WTC11 (cell line): ENCODE measurements around the gene KCTD21. TPM values are rescaled to one million over a fixed set of nuclear protein-coding genes. Genes with fewer than 3 reads are reported as not detected.

Experiments
- ATAC-seq: fragments of 200-7000 bp; cut with Tn5 transposase; 2 replicates; pipeline ENCODE4 v1.10.0; 2021; ENCODE audit warnings: mild to moderate bottlenecking, moderate library complexity
- CTCF ChIA-PET: fragments of 300-600 bp; sonication (Branson Sonifier 250); formaldehyde crosslinking; loops from one replicate; lab custom pipeline; 2021; ENCODE audit warnings: antibody characterized with exemption; lab: Charles Lee
- POLR2A ChIA-PET: fragments of 350-600 bp; sonication (Branson Sonifier 250); formaldehyde crosslinking; loops from one replicate; lab custom pipeline; 2021; ENCODE audit warnings: antibody characterized with exemption; lab: Charles Lee
- DNase-seq: peaks from one replicate; pipeline ENCODE4 v3.0.0; 2021; ENCODE audit warnings: low spot score
- H3K27ac Mint-ChIP-seq: 2 replicates; pipeline ENCODE4 v1.8.0; 2021; ENCODE audit warnings: mixed read lengths
- H3K27me3 Mint-ChIP-seq: 2 replicates; pipeline ENCODE4 v1.8.0; 2021; ENCODE audit warnings: low read depth, mild to moderate bottlenecking, moderate library complexity, mixed read lengths
- H3K36me3 Mint-ChIP-seq: 2 replicates; pipeline ENCODE4 v1.8.0; 2021; ENCODE audit warnings: mixed read lengths
- H3K4me1 Mint-ChIP-seq: 2 replicates; pipeline ENCODE4 v1.8.0; 2022; ENCODE audit warnings: mixed read lengths
- H3K4me3 Mint-ChIP-seq: 2 replicates; pipeline ENCODE4 v1.8.0; 2021; ENCODE audit warnings: mild to moderate bottlenecking, moderate library complexity, mixed read lengths
- H3K9me3 Mint-ChIP-seq: 2 replicates; pipeline ENCODE4 v1.8.0; 2021; ENCODE audit warnings: mixed read lengths
- FOXP1 ChIP-seq: sonication (generic); formaldehyde crosslinking; IDR thresholded peaks from 2 replicates; pipeline ENCODE4 v1.8.0; 2022; ENCODE audit warnings: missing genetic modification reagents, mild to moderate bottlenecking, moderate library complexity, borderline replicate concordance
- NFATC4 ChIP-seq: fragments of 250-450 bp; sonication (Bioruptor Pico); IDR thresholded peaks from 2 replicates; pipeline ENCODE4 v1.9.0; 2021; ENCODE audit warnings: mild to moderate bottlenecking
- NR1H2 ChIP-seq: sonication (generic); formaldehyde crosslinking; IDR thresholded peaks from 2 replicates; pipeline ENCODE4 v1.9.0; 2021; ENCODE audit warnings: mild to moderate bottlenecking, moderate library complexity, missing genetic modification reagents
- SMAD4 ChIP-seq: sonication (generic); formaldehyde crosslinking; IDR thresholded peaks from 2 replicates; pipeline ENCODE4 v1.8.0; 2022; ENCODE audit warnings: mild to moderate bottlenecking, missing genetic modification reagents
- SP1 ChIP-seq: sonication (generic); formaldehyde crosslinking; conservative IDR thresholded peaks from 2 replicates; pipeline ENCODE4 v1.8.1; 2022; ENCODE audit warnings: missing genetic modification reagents
- TEAD1 ChIP-seq: sonication (generic); formaldehyde crosslinking; IDR thresholded peaks from 2 replicates; pipeline ENCODE4 v1.8.0; 2022; ENCODE audit warnings: mild to moderate bottlenecking, missing genetic modification reagents
- ZBTB21 ChIP-seq: sonication (generic); formaldehyde crosslinking; IDR thresholded peaks from 2 replicates; pipeline ENCODE4 v1.8.1; 2023; ENCODE audit warnings: mild to moderate bottlenecking, missing genetic modification reagents, borderline replicate concordance
- ZNF671 ChIP-seq: fragments of 250-450 bp; sonication (Bioruptor Pico); IDR thresholded peaks from 2 replicates; pipeline ENCODE4 v1.8.0; 2021; ENCODE audit warnings: mild to moderate bottlenecking
- total RNA-seq: library from RNA; stranded (reverse); gene quantifications from 3 replicates; pipeline ENCODE4 v1.2.3, GENCODE V29; 2021
- TF ChIP-seq, protein P1 (sequence below): sonication (generic); formaldehyde crosslinking; IDR thresholded peaks from 2 replicates; pipeline ENCODE4 v1.8.1; 2022; ENCODE audit warnings: low read depth, mild to moderate bottlenecking, moderate library complexity, missing genetic modification reagents, borderline replicate concordance
- TF ChIP-seq, protein P2 (sequence below): sonication (generic); formaldehyde crosslinking; IDR thresholded peaks from 2 replicates; pipeline ENCODE4 v1.8.0; 2023; ENCODE audit warnings: missing genetic modification reagents, mild to moderate bottlenecking, borderline replicate concordance
- TF ChIP-seq, protein P3 (sequence below): sonication (generic); formaldehyde crosslinking; IDR thresholded peaks from 2 replicates; pipeline ENCODE4 v1.8.0; 2023; ENCODE audit warnings: mild to moderate bottlenecking, missing genetic modification reagents
- TF ChIP-seq, protein P4 (sequence below): sonication (generic); formaldehyde crosslinking; IDR thresholded peaks from 2 replicates; pipeline ENCODE4 v1.8.1; 2023; ENCODE audit warnings: mild to moderate bottlenecking, missing genetic modification reagents

Gene KCTD21
- total RNA-seq, 1 experiment from 2014 or later: 2.8 TPM

DNA sequence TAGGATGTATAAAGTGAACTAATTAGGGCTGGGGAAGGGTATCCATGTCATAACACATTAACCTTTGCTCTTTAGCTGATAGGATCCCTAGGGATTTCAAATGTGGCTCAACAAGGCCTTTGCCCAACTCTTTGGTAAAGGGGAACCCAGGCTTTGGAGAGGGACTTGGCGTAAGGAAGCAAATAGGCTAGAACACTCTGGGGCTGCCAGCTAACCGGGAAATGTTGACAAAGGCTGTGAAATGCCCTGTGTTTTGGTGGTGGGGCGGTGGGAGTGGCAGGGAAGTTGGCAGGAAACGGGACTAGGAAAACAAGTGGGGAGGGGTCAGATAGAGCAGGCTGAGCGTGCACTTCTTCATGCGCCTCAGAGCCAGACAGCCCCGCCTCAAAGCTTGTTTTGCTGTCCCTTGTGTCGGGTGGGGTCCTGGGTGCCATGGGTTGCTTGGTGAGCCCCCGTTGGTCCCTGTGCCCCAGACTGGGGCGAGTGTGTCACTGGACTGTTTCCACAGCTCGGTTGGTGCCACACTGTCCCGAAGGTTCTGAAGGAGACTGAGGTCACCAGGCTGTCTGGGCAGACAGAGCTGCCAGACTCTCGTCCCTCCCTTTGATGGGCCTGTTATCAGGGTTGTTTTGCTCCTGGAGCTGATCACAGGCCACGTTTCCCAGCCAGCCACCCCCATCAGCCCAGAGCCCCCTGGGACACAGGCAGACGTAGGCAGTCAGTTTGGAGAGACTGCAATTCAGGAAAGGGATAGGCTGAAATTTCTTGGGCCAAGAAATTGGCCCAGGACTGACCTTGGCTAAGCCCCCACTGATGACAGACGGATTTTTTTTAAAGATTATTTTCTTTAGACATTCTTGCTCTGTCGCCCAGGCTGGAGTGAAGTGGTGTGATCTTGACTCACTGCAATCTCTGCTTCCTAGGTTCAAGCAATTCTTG, 19.6 kb downstream of the KCTD21 start:
- Mint-ChIP-seq H3K36me3 (peaks cover 4% of the 10 kb centered on the region; the same call in 1 of the 2 replicates), H3K27me3 (no peaks in the 10 kb centered on the region), H3K27ac (no peak overlapping the region), H3K4me1 (peaks cover 6% of the 10 kb centered on the region; the same call in 1 of the 2 replicates), H3K9me3 (no peaks in the 10 kb centered on the region), H3K4me3 (no peak overlapping the region)
- DNase-seq (no peak), ATAC-seq (no peak)
- ChIA-PET POLR2A (no interaction called here), CTCF (interaction anchor here (0.6 to 1.1 kb wide), 3 partner anchors 9 to 931 kb away, joined by 3 to 4 read pairs (median 4); no protein-coding TSS in a partner anchor)
- no peak for TF ChIP-seq FOXP1 (CRISPR knock-in tag)
- TF ChIP-seq ZBTB21 (CRISPR knock-in tag): no peak
- no peak for TF ChIP-seq SMAD4 (CRISPR knock-in tag)

DNA sequence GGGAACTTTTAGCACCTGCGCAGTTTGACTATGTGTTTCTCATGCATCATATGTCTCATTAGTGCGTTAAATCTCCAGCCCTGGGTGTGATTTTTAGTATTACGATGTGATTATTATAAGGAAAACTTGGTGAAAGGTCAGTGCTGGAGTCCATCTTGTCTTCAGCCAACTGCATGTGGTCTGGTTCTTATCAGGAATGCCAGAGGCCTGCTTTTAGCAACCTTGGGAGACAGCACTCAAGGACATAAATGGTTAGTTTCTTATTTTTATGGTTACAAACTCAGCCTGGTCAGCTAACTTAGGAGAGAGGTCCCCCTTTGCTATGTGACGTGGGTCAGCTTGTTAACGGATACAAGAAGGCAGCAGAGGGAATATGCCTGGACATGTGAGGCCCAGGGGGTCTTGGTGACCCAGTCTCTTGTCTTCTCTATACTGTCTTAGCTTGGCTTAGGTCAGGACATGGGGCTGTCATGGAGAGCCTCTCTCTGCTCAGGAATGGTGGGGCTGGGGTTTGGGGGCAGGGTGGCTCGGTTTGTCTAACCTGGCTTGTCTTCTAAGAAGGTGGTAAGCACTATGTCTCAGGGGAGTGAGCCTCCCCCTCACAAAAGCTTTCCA, 21.5 kb downstream of the KCTD21 start:
- CTCF ChIA-PET: no interaction called here
- DNase-seq: no peak
- Mint-ChIP-seq H3K27me3 (no peaks in the 10 kb centered on the region), H3K4me3 (no peak overlapping the region), H3K9me3 (no peaks in the 10 kb centered on the region), H3K36me3 (no peaks in the 10 kb centered on the region), H3K4me1 (peaks cover 6% of the 10 kb centered on the region; the same call in 1 of the 2 replicates), H3K27ac (no peak overlapping the region)
- TF ChIP-seq, protein P1, sequence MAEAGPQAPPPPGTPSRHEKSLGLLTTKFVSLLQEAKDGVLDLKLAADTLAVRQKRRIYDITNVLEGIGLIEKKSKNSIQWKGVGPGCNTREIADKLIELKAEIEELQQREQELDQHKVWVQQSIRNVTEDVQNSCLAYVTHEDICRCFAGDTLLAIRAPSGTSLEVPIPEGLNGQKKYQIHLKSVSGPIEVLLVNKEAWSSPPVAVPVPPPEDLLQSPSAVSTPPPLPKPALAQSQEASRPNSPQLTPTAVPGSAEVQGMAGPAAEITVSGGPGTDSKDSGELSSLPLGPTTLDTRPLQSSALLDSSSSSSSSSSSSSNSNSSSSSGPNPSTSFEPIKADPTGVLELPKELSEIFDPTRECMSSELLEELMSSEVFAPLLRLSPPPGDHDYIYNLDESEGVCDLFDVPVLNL (CRISPR knock-in tag): no peak
- TF ChIP-seq SP1 (CRISPR knock-in tag): no peak
- no peak for TF ChIP-seq NR1H2 (CRISPR knock-in tag)
- no peak for TF ChIP-seq ZNF671 (CRISPR knock-in tag)
- TF ChIP-seq, protein P2, sequence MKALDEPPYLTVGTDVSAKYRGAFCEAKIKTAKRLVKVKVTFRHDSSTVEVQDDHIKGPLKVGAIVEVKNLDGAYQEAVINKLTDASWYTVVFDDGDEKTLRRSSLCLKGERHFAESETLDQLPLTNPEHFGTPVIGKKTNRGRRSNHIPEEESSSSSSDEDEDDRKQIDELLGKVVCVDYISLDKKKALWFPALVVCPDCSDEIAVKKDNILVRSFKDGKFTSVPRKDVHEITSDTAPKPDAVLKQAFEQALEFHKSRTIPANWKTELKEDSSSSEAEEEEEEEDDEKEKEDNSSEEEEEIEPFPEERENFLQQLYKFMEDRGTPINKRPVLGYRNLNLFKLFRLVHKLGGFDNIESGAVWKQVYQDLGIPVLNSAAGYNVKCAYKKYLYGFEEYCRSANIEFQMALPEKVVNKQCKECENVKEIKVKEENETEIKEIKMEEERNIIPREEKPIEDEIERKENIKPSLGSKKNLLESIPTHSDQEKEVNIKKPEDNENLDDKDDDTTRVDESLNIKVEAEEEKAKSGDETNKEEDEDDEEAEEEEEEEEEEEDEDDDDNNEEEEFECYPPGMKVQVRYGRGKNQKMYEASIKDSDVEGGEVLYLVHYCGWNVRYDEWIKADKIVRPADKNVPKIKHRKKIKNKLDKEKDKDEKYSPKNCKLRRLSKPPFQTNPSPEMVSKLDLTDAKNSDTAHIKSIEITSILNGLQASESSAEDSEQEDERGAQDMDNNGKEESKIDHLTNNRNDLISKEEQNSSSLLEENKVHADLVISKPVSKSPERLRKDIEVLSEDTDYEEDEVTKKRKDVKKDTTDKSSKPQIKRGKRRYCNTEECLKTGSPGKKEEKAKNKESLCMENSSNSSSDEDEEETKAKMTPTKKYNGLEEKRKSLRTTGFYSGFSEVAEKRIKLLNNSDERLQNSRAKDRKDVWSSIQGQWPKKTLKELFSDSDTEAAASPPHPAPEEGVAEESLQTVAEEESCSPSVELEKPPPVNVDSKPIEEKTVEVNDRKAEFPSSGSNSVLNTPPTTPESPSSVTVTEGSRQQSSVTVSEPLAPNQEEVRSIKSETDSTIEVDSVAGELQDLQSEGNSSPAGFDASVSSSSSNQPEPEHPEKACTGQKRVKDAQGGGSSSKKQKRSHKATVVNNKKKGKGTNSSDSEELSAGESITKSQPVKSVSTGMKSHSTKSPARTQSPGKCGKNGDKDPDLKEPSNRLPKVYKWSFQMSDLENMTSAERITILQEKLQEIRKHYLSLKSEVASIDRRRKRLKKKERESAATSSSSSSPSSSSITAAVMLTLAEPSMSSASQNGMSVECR: no peak
- no peak for TF ChIP-seq NFATC4 (CRISPR knock-in tag)
- TF ChIP-seq, protein P3, sequence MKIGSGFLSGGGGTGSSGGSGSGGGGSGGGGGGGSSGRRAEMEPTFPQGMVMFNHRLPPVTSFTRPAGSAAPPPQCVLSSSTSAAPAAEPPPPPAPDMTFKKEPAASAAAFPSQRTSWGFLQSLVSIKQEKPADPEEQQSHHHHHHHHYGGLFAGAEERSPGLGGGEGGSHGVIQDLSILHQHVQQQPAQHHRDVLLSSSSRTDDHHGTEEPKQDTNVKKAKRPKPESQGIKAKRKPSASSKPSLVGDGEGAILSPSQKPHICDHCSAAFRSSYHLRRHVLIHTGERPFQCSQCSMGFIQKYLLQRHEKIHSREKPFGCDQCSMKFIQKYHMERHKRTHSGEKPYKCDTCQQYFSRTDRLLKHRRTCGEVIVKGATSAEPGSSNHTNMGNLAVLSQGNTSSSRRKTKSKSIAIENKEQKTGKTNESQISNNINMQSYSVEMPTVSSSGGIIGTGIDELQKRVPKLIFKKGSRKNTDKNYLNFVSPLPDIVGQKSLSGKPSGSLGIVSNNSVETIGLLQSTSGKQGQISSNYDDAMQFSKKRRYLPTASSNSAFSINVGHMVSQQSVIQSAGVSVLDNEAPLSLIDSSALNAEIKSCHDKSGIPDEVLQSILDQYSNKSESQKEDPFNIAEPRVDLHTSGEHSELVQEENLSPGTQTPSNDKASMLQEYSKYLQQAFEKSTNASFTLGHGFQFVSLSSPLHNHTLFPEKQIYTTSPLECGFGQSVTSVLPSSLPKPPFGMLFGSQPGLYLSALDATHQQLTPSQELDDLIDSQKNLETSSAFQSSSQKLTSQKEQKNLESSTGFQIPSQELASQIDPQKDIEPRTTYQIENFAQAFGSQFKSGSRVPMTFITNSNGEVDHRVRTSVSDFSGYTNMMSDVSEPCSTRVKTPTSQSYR (CRISPR knock-in tag): no peak
- TF ChIP-seq, protein P4, sequence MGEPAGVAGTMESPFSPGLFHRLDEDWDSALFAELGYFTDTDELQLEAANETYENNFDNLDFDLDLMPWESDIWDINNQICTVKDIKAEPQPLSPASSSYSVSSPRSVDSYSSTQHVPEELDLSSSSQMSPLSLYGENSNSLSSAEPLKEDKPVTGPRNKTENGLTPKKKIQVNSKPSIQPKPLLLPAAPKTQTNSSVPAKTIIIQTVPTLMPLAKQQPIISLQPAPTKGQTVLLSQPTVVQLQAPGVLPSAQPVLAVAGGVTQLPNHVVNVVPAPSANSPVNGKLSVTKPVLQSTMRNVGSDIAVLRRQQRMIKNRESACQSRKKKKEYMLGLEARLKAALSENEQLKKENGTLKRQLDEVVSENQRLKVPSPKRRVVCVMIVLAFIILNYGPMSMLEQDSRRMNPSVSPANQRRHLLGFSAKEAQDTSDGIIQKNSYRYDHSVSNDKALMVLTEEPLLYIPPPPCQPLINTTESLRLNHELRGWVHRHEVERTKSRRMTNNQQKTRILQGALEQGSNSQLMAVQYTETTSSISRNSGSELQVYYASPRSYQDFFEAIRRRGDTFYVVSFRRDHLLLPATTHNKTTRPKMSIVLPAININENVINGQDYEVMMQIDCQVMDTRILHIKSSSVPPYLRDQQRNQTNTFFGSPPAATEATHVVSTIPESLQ: no peak
- no peak for TF ChIP-seq TEAD1
- ATAC-seq: no peak
- POLR2A ChIA-PET: interaction anchor here (0.5 kb wide), 1 partner anchor 250 kb away, joined by 3 read pairs; no protein-coding TSS in a partner anchor
